IMR-90 (cell line): Measurements from ENCODE around the gene LONP2.

Source experiments
- CEBPB ChIP-seq: IDR thresholded peaks from 2 replicates; pipeline ENCODE4 v1.6.1; 2012; ENCODE audit warnings: low read depth, low read length, improper control_type of control experiment
- CTCF ChIP-seq: conservative IDR thresholded peaks from 2 replicates; pipeline ENCODE4 v1.5.1; 2012; ENCODE audit warnings: mild to moderate bottlenecking, low read depth, low read length, improper control_type of control experiment
- POLR2A ChIP-seq: IDR thresholded peaks from 2 replicates; pipeline ENCODE4 v1.6.1; 2012; ENCODE audit warnings: mild to moderate bottlenecking, low read depth, low read length
- RAD21 ChIP-seq: IDR thresholded peaks from 2 replicates; pipeline ENCODE4 v1.6.1; 2012; ENCODE audit warnings: low read length, improper control_type of control experiment
- TF ChIP-seq, protein P1 (sequence below): fragments of 150-350 bp; IDR thresholded peaks from 2 replicates; pipeline ENCODE4 v1.6.1; 2017; ENCODE audit warnings: mild to moderate bottlenecking, antibody characterized with exemption, low read length, low read depth

GRCh38 chr16:48347980-48348379, 103.9 kb downstream of the LONP2 start:
- TF ChIP-seq CTCF (no peak), RAD21 (no peak), POLR2A (no peak), CEBPB (no peak)
- TF ChIP-seq, protein P1, sequence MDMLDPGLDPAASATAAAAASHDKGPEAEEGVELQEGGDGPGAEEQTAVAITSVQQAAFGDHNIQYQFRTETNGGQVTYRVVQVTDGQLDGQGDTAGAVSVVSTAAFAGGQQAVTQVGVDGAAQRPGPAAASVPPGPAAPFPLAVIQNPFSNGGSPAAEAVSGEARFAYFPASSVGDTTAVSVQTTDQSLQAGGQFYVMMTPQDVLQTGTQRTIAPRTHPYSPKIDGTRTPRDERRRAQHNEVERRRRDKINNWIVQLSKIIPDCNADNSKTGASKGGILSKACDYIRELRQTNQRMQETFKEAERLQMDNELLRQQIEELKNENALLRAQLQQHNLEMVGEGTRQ = no peak
